Hippocampal formation (tissue), 2 donors: Measurements from ENCODE around the gene CNTN1.
"Not testable (repeated sequence)": the region's sequence is repeated elsewhere in the genome, so short reads cannot be mapped to it uniquely, and the experiment has no call there.

ENCODE experiments used
- DNase-seq, 2 donors: peaks; one replicate each; lab custom pipeline; 2025; lab: John Stamatoyannopoulos, UW

The CNTN1 gene

GRCh38 chr12:41034686-41035085 lies 342.4 kb downstream of the CNTN1 start:
- DNase-seq = no peak

GRCh38 chr12:41039461-41039860 lies 347.2 kb downstream of the CNTN1 start:
- DNase-seq = no peak

- DNase-seq = no peak
Observed at GRCh38 chr12:41045509-41045908, 353.3 kb downstream of the CNTN1 start.

GRCh38 chr12:41049033-41049432 lies 356.8 kb downstream of the CNTN1 start:
- no peak for DNase-seq

GRCh38 chr12:41051954-41052353 lies 359.7 kb downstream of the CNTN1 start:
- DNase-seq = no peak

- no peak for DNase-seq
Observed at GRCh38 chr12:41052441-41052840, 360.2 kb downstream of the CNTN1 start.

- no peak for DNase-seq
Observed at GRCh38 chr12:41053046-41053445, 360.8 kb downstream of the CNTN1 start.

- DNase-seq = no peak
Observed at GRCh38 chr12:41055875-41056577, 363.8 kb downstream of the CNTN1 start.

- DNase-seq = no peak
Observed at GRCh38 chr12:41058266-41058665, 366.0 kb downstream of the CNTN1 start.

- no peak for DNase-seq
Observed at GRCh38 chr12:41061192-41061591, 369.0 kb downstream of the CNTN1 start.

- DNase-seq = no peak
Observed at GRCh38 chr12:41064411-41064810, 372.2 kb downstream of the CNTN1 start.

- DNase-seq = no peak
Observed at GRCh38 chr12:41067941-41068645, 375.9 kb downstream of the CNTN1 start.

GRCh38 chr12:41073633-41074472 lies 381.6 kb downstream of the CNTN1 start:
- DNase-seq = no peak

GRCh38 chr12:41074473-41074769 lies 382.2 kb downstream of the CNTN1 start:
- no peak for DNase-seq

GRCh38 chr12:41076114-41076513 lies 383.9 kb downstream of the CNTN1 start:
- DNase-seq = no peak

- DNase-seq = not testable (repeated sequence)
Observed at GRCh38 chr12:41081241-41081640, 389.0 kb downstream of the CNTN1 start.

- no peak for DNase-seq
Observed at GRCh38 chr12:41089438-41089837, 397.2 kb downstream of the CNTN1 start.

- DNase-seq = no peak
Observed at GRCh38 chr12:41092115-41092514, 399.9 kb downstream of the CNTN1 start.

GRCh38 chr12:41096797-41097196 lies 404.6 kb downstream of the CNTN1 start:
- DNase-seq = no peak

- no peak for DNase-seq
Observed at GRCh38 chr12:41100572-41100971, 408.3 kb downstream of the CNTN1 start.

GRCh38 chr12:41101806-41102205 lies 409.6 kb downstream of the CNTN1 start:
- DNase-seq = no peak

- no peak for DNase-seq
Observed at GRCh38 chr12:41103614-41104013, 411.4 kb downstream of the CNTN1 start.

GRCh38 chr12:41106315-41106714 lies 414.1 kb downstream of the CNTN1 start:
- DNase-seq = no peak
